HepG2 (cell line): ENCODE measurements around the gene GRIN3A. TPM values are rescaled to one million over a fixed set of nuclear protein-coding genes. Genes with fewer than 3 reads are reported as not detected.
A peak's percentile ranks its signal among the peaks of the same experiment; 100 is the strongest.

Source experiments
- ATAC-seq: fragments of 200-7000 bp; cut with Tn5 transposase; 3 replicates; pipeline ENCODE4 v1.9.1; 2020; ENCODE audit warnings: mild to moderate bottlenecking, moderate library complexity
- BruUV-seq: library from RNA; stranded (reverse); fragments of 400-500 nt; replicated peaks from 2 replicates; lab custom pipeline; 2021; lab: Mats Ljungman, UMichigan
- CTCF ChIA-PET: fragments of 300-600 bp; formaldehyde crosslinking; extraction: SDS; loops from one replicate; lab custom pipeline; 2021; ENCODE audit warnings: low total read pairs, inconsistent platforms, low intra/inter-chr PET ratio; lab: Yijun Ruan, JAX
- POLR2A ChIA-PET: fragments of 350-600 bp; sonication (Branson Sonifier 250); formaldehyde crosslinking; loops from one replicate; lab custom pipeline; 2020; ENCODE audit warnings: antibody characterized with exemption, inconsistent platforms; lab: Yijun Ruan, JAX
- DNase-seq: peaks from one replicate; pipeline ENCODE4 v3.0.0-alpha.2; 2015; ENCODE audit warnings: low spot score
- FAIRE-seq: peaks from 3 replicates; lab custom pipeline; 2011; peaks lifted over from hg19 to GRCh38; lab: Jason Lieb, UNC
- H2AFZ ChIP-seq: one replicate; pipeline ENCODE4 v1.6.1; 2011; ENCODE audit warnings: low read length, inconsistent platforms
- H3K27ac ChIP-seq: fragments of 300-600 bp; 3 replicates; pipeline ENCODE4 v1.8.0; 2011; ENCODE audit warnings: mixed run types, mild to moderate bottlenecking, mixed read lengths, low read length, inconsistent platforms; ENCODE audit not compliant: insufficient read depth; ENCODE audit errors: extremely low read length
- H3K27me3 ChIP-seq, 2 experiments: fragments of 200-600 bp in 1 of 2; 2 replicates in 1 of 2; 3 replicates in 1 of 2; pipeline versions ENCODE4 v1.6.0 to v1.8.0; 2011; ENCODE audit warnings: low read length in 2 of 2, mild to moderate bottlenecking in 2 of 2, moderate library complexity in 2 of 2, inconsistent platforms in 1 of 2; ENCODE audit not compliant: insufficient read depth in 2 of 2, control insufficient read depth in 1 of 2
- H3K36me3 ChIP-seq, 2 experiments: fragments of 200-600 bp in 1 of 2; replicated peaks in 1 of 2; 2 replicates in 1 of 2; 3 replicates in 1 of 2; pipeline versions ENCODE4 v1.5.1 to v1.8.0; 2011; ENCODE audit warnings: low read length in 2 of 2, inconsistent platforms in 1 of 2; ENCODE audit not compliant: insufficient read depth in 2 of 2, control insufficient read depth in 1 of 2
- H3K4me1 ChIP-seq: 2 replicates; pipeline ENCODE4 v1.5.1; 2012; ENCODE audit warnings: low read length, inconsistent platforms; ENCODE audit not compliant: insufficient read depth
- H3K4me2 ChIP-seq: 2 replicates; pipeline ENCODE4 v1.6.0; 2011; ENCODE audit warnings: low read depth, low read length, inconsistent platforms
- H3K4me3 ChIP-seq, 3 experiments: fragments of 200-600 bp in 1 of 3; sonication (generic), shearing (Covaris generic) in 1 of 3; replicated peaks in 1 of 3; 2 replicates each; pipeline ENCODE4 v1.5.1; 2011 to 2016; ENCODE audit warnings: low read length in 3 of 3, inconsistent platforms in 2 of 3, low read depth in 2 of 3, mild to moderate bottlenecking in 2 of 3, control low read depth in 1 of 3, mixed read lengths in 1 of 3; ENCODE audit not compliant: insufficient read depth in 1 of 3
- H3K79me2 ChIP-seq: one replicate; pipeline ENCODE4 v1.6.1; 2011; ENCODE audit warnings: low read length, inconsistent platforms; ENCODE audit not compliant: insufficient read depth
- H3K9ac ChIP-seq: 2 replicates; pipeline ENCODE4 v1.6.0; 2011; ENCODE audit warnings: mild to moderate bottlenecking, low read depth, low read length, inconsistent platforms; ENCODE audit not compliant: insufficient read depth
- H3K9me3 ChIP-seq: 2 replicates; pipeline ENCODE4 v1.5.1; 2012; ENCODE audit warnings: mild to moderate bottlenecking, low read length
- H4K20me1 ChIP-seq: 2 replicates; pipeline ENCODE4 v1.6.0; 2011; ENCODE audit warnings: inconsistent platforms, mild to moderate bottlenecking, low read length, moderate library complexity; ENCODE audit not compliant: insufficient read depth
- CHCHD3 ChIP-seq: sonication (generic); formaldehyde crosslinking; IDR thresholded peaks from 2 replicates; pipeline ENCODE4 v1.8.0; 2022; ENCODE audit warnings: mild to moderate bottlenecking, missing genetic modification reagents, moderate library complexity
- IRX3 ChIP-seq: sonication (generic); formaldehyde crosslinking; IDR thresholded peaks from 2 replicates; pipeline ENCODE4 v1.8.1; 2023; ENCODE audit warnings: mild to moderate bottlenecking, low read depth, missing genetic modification reagents, borderline replicate concordance
- MIXL1 ChIP-seq: IDR thresholded peaks from 2 replicates; pipeline ENCODE4 v1.6.1; 2016
- NFE2L2 ChIP-seq: fragments of 150-350 bp; IDR thresholded peaks from 2 replicates; pipeline ENCODE4 v1.6.1; 2014; ENCODE audit warnings: low read length
- PAX8 ChIP-seq: sonication (generic); formaldehyde crosslinking; IDR thresholded peaks from 2 replicates; pipeline ENCODE4 v1.8.0; 2022; ENCODE audit warnings: mild to moderate bottlenecking, missing genetic modification reagents, borderline replicate concordance
- PPARG ChIP-seq: conservative IDR thresholded peaks from 2 replicates; pipeline ENCODE4 v1.6.1; 2016; ENCODE audit warnings: missing biosample characterization, missing genetic modification reagents
- PTBP1 ChIP-seq: fragments of 200-400 bp; formaldehyde crosslinking; IDR thresholded peaks from 2 replicates; pipeline ENCODE4 v1.6.1; 2018; ENCODE audit warnings: low read length, low read depth; ENCODE audit not compliant: poor library complexity, severe bottlenecking
- RFX1 ChIP-seq: fragments of 450-650 bp; IDR thresholded peaks from 2 replicates; pipeline ENCODE4 v1.6.1; 2017
- SMC3 ChIP-seq: IDR thresholded peaks from 2 replicates; pipeline ENCODE4 v1.6.1; 2011; ENCODE audit warnings: low read length, improper control_type of control experiment
- SP1 ChIP-seq, 2 experiments: fragments of 450-650 bp in 1 of 2; sonication (generic) in 1 of 2; formaldehyde crosslinking in 1 of 2; IDR thresholded peaks; 2 replicates each; pipeline versions ENCODE4 v1.4.0 to v1.6.1; 2016 to 2020; ENCODE audit warnings: missing genetic modification reagents in 1 of 2
- STAG1 ChIP-seq: sonication (generic); formaldehyde crosslinking; IDR thresholded peaks from 2 replicates; pipeline ENCODE4 v1.4.0; 2020; ENCODE audit warnings: missing genetic modification reagents
- TMF1 ChIP-seq: sonication (generic); formaldehyde crosslinking; IDR thresholded peaks from 2 replicates; pipeline ENCODE4 v1.8.1; 2022; ENCODE audit warnings: low read depth, missing genetic modification reagents
- XBP1 ChIP-seq: sonication (generic); formaldehyde crosslinking; IDR thresholded peaks from 2 replicates; pipeline ENCODE4 v1.5.0; 2020; ENCODE audit warnings: missing genetic modification reagents
- ZBTB38 ChIP-seq: sonication (generic); formaldehyde crosslinking; IDR thresholded peaks from 2 replicates; pipeline ENCODE4 v1.5.1; 2020; ENCODE audit warnings: mild to moderate bottlenecking, missing genetic modification reagents
- ZNF12 ChIP-seq: sonication (generic); formaldehyde crosslinking; IDR thresholded peaks from 2 replicates; pipeline ENCODE4 v1.5.0; 2020; ENCODE audit warnings: missing genetic modification reagents
- ZNF124 ChIP-seq: sonication (generic); formaldehyde crosslinking; IDR thresholded peaks from 2 replicates; pipeline ENCODE4 v1.4.0; 2020; ENCODE audit warnings: missing genetic modification reagents
- ZNF232 ChIP-seq: sonication (generic); formaldehyde crosslinking; IDR thresholded peaks from 2 replicates; pipeline ENCODE4 v1.4.0; 2020; ENCODE audit warnings: missing genetic modification reagents, borderline replicate concordance
- ZNF556 ChIP-seq: sonication (generic); formaldehyde crosslinking; IDR thresholded peaks from 2 replicates; pipeline ENCODE4 v1.4.0; 2020; ENCODE audit warnings: mild to moderate bottlenecking, missing genetic modification reagents, borderline replicate concordance
- ZNF709 ChIP-seq: sonication (generic); formaldehyde crosslinking; IDR thresholded peaks from 2 replicates; pipeline ENCODE4 v1.5.0; 2020; ENCODE audit warnings: mild to moderate bottlenecking, missing genetic modification reagents
- WGBS: methylation state at CpG from one replicate; pipeline ENCODE4 v1.1.6; 2017; ENCODE audit warnings: low lambda C conversion rate; 5-methylcytosine and 5-hydroxymethylcytosine counted together
- in situ Hi-C: cut with HindIII; loops from 2 replicates; pipeline ENCODE4 v1.10.0; 2017; ENCODE audit warnings: low pct_unique_long_range_greater_than_20kb; ENCODE audit not compliant: extremely low pct_ligation_motif_present
- intact Hi-C: fragments of 100-400 bp; cut with micrococcal nuclease; formaldehyde crosslinking; loops from one replicate; pipeline ENCODE4 v1.10.0; 2022; ENCODE audit not compliant: unreplicated experiment
- polyA plus RNA-seq, 8 experiments: library from polyadenylated mRNA; depleted of rRNA in 3 of 8; stranded (reverse) in 7 of 8; unstranded in 1 of 8; fragments of >200 nt; fragmentation: Illumina TruSeq in 4 of 8; extraction: Trizol in 4 of 8; gene quantifications; 2 replicates each; pipeline versions ENCODE4 v1.2.1 to v1.2.3, GENCODE V29; 2011 to 2016; ENCODE audit warnings: low read depth in 4 of 8, missing spikeins in 1 of 8, mixed read lengths in 1 of 8; ENCODE audit not compliant: insufficient read depth in 1 of 8
- total RNA-seq, 5 experiments: library from RNA; depleted of rRNA; stranded (reverse); fragments of >200 nt; fragmentation: Illumina TruSeq; extraction: Trizol; gene quantifications; 2 replicates each; pipeline ENCODE4 v1.2.3, GENCODE V29; 2016; ENCODE audit warnings: low read depth in 1 of 5
- TF ChIP-seq, protein P1 (sequence below): sonication (generic); formaldehyde crosslinking; IDR thresholded peaks from 2 replicates; pipeline ENCODE4 v1.4.0; 2020; ENCODE audit warnings: missing genetic modification reagents, mild to moderate bottlenecking, borderline replicate concordance
- TF ChIP-seq, protein P2 (sequence below): sonication (generic); formaldehyde crosslinking; IDR thresholded peaks from 2 replicates; pipeline ENCODE4 v1.4.0; 2020; ENCODE audit warnings: low read depth, mild to moderate bottlenecking, missing genetic modification reagents

GRIN3A gene
- total and polyA plus RNA-seq, 2 of the 13 experiments (the other 11 are each of a cell fraction or from before 2014, with no cell fraction given) = not detected

DNA sequence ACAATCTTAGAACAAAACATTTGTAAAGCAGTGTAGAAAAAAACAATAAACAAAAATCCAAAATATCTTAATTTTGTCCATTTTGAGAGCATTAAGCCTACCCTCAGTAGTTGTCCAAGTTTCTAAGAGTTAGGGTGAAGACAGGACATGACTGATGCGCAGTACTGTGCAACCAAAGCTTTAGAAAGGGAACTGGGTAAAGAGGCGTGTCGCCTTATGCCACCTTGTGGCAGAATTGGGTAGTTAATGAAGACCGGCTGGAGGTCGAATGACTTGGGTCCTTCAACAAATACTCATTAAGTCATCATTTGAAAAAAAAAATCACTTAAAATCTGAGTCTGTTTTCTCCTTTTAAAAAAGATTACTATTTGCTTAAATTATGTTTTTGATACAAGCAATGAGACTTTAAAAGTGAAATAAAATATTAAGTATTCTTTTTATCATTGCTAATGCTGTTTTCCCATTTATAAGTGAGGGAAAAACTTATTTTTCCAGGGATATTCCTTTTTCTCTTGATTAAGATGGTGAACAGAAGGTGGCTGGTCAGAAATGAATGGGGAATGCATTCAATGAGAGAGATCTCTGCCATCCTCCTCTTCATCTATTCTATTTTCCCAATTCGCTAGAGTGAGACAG, 208.3 kb downstream of the GRIN3A start:
- Histone ChIP-seq H4K20me1 (no peaks in the 10 kb centered on the region), H3K79me2 (peaks cover 8% of the 10 kb centered on the region), H3K4me2 (no peak overlapping the region), H3K9ac (no peak overlapping the region), H3K4me3 (no peak overlapping the region), H3K27me3 (no peaks in the 10 kb centered on the region; a peak in 2 of 5 replicates), H3K9me3 (no peaks in the 10 kb centered on the region), H3K27ac (no peak overlapping the region), H2AFZ (no peak overlapping the region), H3K4me1 (peaks cover 13% of the 10 kb centered on the region), H3K36me3 (no peaks in the 10 kb centered on the region)
- FAIRE-seq = peak; percentile 86
- peak; percentile 45 for ATAC-seq
- in situ Hi-C loops (loop anchor here (5.0 to 25.0 kb wide), 5 partner anchors 73 to 818 kb away; partner anchors contain the start of genes MRPL50 and ZNF189), intact Hi-C loops (loop anchor here (1.0 to 10.0 kb wide), 5 partner anchors 65 to 928 kb away; partner anchors contain the start of genes MRPL50 and ZNF189)
- peak; percentile 67 for DNase-seq
- ChIA-PET CTCF (interaction anchor here (1.3 to 2.5 kb wide), 4 partner anchors 65 to 411 kb away, joined by 3 to 32 read pairs (median 6); no protein-coding TSS in a partner anchor), POLR2A (interaction anchor here (1.0 kb wide), 1 partner anchor 132 kb away, joined by 3 read pairs; the partner anchor contains the start of genes MRPL50 and ZNF189)
- WGBS = 19% methylated on average over 6 of the region's 6 CpGs
- no TSS peak for BruUV-seq
- TF ChIP-seq TMF1 (CRISPR knock-in tag) (no peak), IRX3 (no peak), RFX1 (no peak), NFE2L2 (no peak), XBP1 (CRISPR knock-in tag) (no peak), ZBTB38 (CRISPR knock-in tag) (no peak), SP1 (IDR thresholded peaks at IDR 0.05) (no peak), SP1 (CRISPR knock-in tag; IDR thresholded peaks at IDR 0.05) (0 out of 2 replicates have a peak, but pooled peaks have one; percentile 23), SMC3 (peak; percentile 85), PAX8 (CRISPR knock-in tag) (no peak), PTBP1 (no peak), PPARG (CRISPR knock-in tag) (peak; percentile 38; the same call in 1 of the 2 replicates), ZNF124 (CRISPR knock-in tag) (no peak), ZNF709 (no peak), CHCHD3 (CRISPR knock-in tag) (no peak), ZNF232 (CRISPR knock-in tag) (no peak), STAG1 (CRISPR knock-in tag) (peak; percentile 73), ZNF12 (no peak), MIXL1 (CRISPR knock-in tag) (peak; percentile 54; the same call in 1 of the 2 replicates), ZNF556 (CRISPR knock-in tag) (no peak)
- TF ChIP-seq, protein P1, sequence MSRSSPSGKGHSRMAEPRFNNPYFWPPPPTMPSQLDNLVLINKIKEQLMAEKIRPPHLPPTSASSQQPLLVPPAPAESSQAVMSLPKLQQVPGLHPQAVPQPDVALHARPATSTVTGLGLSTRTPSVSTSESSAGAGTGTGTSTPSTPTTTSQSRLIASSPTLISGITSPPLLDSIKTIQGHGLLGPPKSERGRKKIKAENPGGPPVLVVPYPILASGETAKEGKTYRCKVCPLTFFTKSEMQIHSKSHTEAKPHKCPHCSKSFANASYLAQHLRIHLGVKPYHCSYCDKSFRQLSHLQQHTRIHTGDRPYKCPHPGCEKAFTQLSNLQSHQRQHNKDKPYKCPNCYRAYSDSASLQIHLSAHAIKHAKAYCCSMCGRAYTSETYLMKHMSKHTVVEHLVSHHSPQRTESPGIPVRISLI (CRISPR knock-in tag) = no peak
- TF ChIP-seq, protein P2, sequence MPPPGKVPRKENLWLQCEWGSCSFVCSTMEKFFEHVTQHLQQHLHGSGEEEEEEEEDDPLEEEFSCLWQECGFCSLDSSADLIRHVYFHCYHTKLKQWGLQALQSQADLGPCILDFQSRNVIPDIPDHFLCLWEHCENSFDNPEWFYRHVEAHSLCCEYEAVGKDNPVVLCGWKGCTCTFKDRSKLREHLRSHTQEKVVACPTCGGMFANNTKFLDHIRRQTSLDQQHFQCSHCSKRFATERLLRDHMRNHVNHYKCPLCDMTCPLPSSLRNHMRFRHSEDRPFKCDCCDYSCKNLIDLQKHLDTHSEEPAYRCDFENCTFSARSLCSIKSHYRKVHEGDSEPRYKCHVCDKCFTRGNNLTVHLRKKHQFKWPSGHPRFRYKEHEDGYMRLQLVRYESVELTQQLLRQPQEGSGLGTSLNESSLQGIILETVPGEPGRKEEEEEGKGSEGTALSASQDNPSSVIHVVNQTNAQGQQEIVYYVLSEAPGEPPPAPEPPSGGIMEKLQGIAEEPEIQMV (CRISPR knock-in tag) = no peak
